LoVo (cell line): ENCODE data around the gene TEDDM1.
"Not testable (repeated sequence)": the region's sequence is repeated elsewhere in the genome, so short reads cannot be mapped to it uniquely, and the experiment has no call there.

Experiments used
- DNase-seq: peaks from one replicate; pipeline ENCODE4 v3.0.0-alpha.2; 2016; ENCODE audit warnings: low spot score

The TEDDM1 gene

GRCh38 chr1:182380199-182380598 is 20.3 kb downstream of the TEDDM1 start:
- DNase-seq, result no peak

- not testable (repeated sequence) for DNase-seq
Measured at GRCh38 chr1:182379781-182380180, 20.7 kb downstream of the TEDDM1 start.

- DNase-seq, result no peak
Measured at GRCh38 chr1:182376936-182377574, 23.4 kb downstream of the TEDDM1 start.

GRCh38 chr1:182374101-182374834 is 26.2 kb downstream of the TEDDM1 start:
- DNase-seq, result no peak

- DNase-seq, result no peak
Measured at GRCh38 chr1:182370532-182370931, 29.9 kb downstream of the TEDDM1 start.

- no peak for DNase-seq
Measured at GRCh38 chr1:182368903-182369302, 31.6 kb downstream of the TEDDM1 start.

- no peak for DNase-seq
Measured at GRCh38 chr1:182368358-182368757, 32.1 kb downstream of the TEDDM1 start.

- DNase-seq, result no peak
Measured at GRCh38 chr1:182367926-182368325, 32.5 kb downstream of the TEDDM1 start.

GRCh38 chr1:182366596-182366995 is 33.9 kb downstream of the TEDDM1 start:
- DNase-seq, result no peak

- no peak for DNase-seq
Measured at GRCh38 chr1:182359645-182360044, 40.8 kb downstream of the TEDDM1 start.

GRCh38 chr1:182357913-182358312 is 42.6 kb downstream of the TEDDM1 start:
- no peak for DNase-seq

- DNase-seq, result no peak
Measured at GRCh38 chr1:182357171-182357570, 43.3 kb downstream of the TEDDM1 start.

- no peak for DNase-seq
Measured at GRCh38 chr1:182355723-182356098, 44.8 kb downstream of the TEDDM1 start.

- DNase-seq, result no peak
Measured at GRCh38 chr1:182351790-182352364, 48.6 kb downstream of the TEDDM1 start.

- no peak for DNase-seq
Measured at GRCh38 chr1:182350839-182351238, 49.6 kb downstream of the TEDDM1 start.

GRCh38 chr1:182348961-182349747 is 51.3 kb downstream of the TEDDM1 start:
- DNase-seq, result no peak
